Activated CD4-positive, alpha-beta T cell treated with anti-CD3 and anti-CD28 coated beads for 4 hours (primary cell): ENCODE data around the gene CRABP1.

Experiments
- DNase-seq, 2 donors: peaks; one replicate each; pipeline ENCODE4 v3.0.0-alpha.2; 2020

Gene CRABP1

GRCh38 chr15:78384651-78385050, 44.5 kb downstream of the CRABP1 start:
- no peak for DNase-seq

DNA sequence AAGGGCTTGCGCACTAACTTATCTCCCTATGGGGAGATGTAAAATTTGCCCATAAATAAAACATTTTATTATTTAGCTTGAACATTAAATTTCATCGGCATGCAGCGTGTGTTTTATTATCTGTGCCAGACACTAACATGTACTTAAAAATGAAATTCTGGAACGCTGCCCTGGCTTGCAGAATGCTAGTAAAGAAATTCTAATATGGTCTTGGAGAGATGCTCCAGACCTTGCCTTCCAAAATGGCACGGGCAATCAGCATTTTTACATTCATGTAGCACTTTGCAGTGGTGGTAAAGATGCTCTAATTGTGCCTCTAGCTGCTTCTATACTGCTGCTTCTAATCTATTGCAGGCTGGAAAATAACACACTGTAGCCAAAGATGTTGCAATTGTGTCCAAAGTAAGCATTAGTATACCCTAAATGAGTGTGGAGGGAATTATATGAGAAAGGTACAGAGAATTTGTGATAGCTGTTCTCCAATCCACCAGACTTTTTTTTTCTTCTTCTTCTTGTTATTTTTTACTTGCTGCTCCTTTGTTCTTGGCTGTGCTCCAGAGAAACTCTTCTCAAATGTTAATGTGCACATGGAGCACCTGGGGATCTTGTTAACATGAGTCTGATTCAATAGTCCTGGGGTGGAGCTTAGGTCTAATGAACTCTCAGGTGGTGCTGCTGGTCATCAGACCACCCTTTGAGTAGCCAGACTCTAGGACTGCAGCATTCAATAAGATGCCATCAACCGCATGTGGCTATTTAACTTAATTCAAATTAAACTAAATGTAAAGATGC, 47.3 kb downstream of the CRABP1 start:
- DNase-seq: no peak

GRCh38 chr15:78388865-78389264, 48.7 kb downstream of the CRABP1 start:
- DNase-seq: no peak

DNA sequence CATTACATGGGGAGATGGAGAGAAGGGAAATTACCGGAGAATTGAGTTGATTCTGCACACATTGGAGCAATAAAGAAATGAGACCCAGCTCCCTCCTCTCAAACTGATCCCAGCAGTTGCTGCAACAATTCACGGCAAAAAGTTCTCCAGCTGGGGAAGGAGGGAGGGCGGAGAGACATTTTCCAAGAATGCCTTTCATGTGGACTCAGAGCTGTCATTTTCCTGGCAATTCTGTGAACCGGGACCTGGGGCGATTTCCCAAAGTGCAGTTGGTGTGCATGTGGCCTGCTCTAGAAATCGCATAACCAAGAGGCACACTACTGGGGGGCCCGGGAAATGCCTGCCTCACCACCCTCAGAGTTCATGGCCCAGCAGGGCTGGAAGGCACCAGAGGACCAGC, 49.2 kb downstream of the CRABP1 start:
- no peak for DNase-seq

GRCh38 chr15:78389738-78390137, 49.6 kb downstream of the CRABP1 start:
- no peak for DNase-seq

GRCh38 chr15:78390242-78390641, 50.1 kb downstream of the CRABP1 start:
- DNase-seq: no peak

DNA sequence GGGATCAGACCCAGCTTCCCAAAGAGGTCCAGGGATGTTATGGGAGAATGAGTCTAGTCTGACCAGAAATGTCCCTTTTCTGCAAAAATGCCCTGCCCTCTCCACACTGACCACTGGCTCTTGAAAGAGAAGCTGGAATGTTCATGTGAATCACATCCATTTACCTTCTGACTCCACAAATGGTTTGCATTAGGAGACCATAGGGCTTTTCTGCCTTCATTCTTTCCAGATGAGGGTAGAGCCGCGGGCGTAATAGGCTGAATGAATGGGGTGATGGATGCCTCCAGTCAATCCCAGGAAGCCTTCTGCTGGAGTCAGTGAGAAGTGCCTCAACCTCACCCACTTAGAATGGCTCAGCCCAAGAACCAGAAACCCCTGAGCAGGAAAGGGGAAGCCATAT, 50.7 kb downstream of the CRABP1 start:
- DNase-seq: no peak

DNA sequence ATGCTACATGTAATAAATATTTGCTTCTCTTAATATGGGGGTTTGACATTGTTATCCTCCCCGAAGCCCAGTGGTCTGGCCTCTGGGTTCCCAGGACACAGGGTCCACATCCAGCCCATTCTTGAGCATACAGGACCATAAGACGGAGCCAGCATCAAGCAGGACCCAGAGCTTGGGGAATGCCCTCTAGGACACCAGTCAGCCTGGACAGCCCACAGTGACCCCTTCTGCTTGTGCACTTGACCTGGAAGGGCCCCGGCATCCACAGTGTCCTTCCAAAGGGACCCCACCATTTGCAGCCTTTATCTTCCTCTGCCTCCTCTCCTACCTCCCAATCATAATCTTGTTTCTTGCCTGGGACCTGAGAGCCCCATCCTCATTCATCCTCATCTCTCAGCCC, 51.6 kb downstream of the CRABP1 start:
- no peak for DNase-seq

DNA sequence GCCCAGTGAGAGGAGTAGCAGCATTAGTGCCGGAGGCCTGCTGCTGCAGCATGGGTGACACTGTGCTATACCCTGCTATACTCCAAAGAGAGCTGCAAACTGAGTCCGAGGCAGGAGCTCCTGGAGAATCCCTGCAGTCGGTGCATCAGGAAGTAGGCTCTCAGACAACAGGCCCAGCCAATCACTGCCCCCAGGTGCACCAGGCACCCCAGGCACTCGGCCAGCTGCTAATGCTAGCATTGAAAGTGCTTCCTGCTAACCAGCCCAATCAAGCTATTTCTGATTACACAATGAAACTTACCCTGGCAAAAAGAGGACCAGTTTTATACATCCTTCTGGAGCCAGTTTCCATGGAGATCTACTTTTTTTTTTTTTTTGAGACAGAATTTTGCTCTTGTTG, 52.3 kb downstream of the CRABP1 start:
- no peak for DNase-seq

DNA sequence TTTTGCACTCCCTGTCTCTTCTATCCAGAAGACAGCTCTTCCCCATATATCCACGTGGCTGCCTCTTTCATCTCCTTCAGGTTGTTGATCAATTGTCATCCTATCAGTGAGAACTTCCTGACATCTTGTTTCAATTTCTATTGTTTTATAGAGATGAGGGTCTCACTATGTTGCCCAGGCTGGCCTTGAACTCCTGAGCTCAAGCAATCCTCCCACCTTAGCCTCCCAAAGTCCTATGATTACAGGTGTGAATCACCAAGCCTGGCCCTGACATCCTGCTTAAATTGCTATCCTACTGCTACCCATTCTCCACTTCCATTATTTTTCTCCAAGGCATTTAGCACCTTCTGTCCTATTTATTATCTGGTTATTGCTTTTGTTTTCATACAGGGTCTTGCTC, 53.0 kb downstream of the CRABP1 start:
- no peak for DNase-seq

- no peak for DNase-seq
Measured at GRCh38 chr15:78394026-78394425, 53.9 kb downstream of the CRABP1 start.

DNA sequence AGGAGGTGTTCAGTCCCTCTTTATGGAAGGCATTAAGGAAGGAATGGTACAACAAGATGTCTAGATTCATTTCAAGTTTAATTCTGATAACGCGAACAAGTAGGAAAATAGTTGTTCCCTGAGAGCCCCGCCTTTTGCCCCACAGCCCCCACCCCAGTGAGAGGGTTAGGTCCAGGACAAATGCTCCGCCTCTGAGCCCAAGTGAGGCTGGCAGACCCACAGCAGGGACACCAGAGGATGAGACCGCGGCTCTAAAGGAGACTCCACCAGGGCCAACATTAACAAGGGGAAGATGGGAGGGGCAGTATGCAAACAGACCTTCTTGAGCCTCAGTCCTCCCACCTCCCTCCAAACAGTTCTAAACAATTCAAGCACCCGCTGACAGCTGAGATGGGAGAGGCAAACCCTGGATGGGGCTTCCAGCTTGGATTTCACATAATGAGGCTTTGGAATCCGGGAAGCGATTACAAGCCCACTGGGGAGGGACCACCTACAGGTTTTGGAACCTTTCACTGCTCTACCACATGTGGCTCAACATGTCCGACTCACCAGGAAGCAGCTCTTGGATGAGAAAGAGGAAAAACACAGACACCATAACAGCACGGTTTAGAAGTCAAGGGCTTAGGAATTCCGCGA, 54.9 kb downstream of the CRABP1 start:
- DNase-seq: no peak

DNA sequence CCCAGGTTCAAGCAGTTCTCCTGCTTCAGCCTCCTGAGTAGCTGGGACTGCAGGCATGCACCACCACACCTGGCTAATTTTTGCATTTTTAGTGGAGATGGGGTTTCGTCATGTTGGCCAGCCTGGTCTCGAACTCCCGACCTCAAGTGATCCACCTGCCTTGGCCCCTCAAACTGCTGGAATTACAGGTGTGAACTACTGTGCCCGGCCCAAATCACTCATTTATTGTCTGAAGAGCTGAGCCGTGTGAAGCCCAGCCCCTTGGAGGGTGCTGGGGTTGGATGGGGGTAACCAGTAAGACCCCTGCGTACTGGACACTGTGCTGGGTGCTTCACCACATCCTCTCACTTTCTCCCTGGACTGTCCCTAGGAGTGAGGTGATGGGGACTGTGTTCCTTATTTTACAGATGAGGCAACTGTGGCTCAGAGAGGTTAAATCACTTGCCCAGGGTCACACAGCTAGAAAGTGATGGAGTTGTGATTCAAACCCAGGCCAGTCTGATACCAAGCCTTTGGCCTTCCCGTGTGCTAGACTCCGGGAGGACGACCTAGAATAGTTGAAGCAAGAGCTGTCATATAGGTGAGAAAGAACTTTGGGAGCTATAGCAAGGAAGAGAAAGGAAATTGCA, 56.1 kb downstream of the CRABP1 start:
- DNase-seq: no peak

- DNase-seq: no peak
Measured at GRCh38 chr15:78396976-78397375, 56.8 kb downstream of the CRABP1 start.

GRCh38 chr15:78397382-78397781, 57.2 kb downstream of the CRABP1 start:
- DNase-seq: no peak
